Adrenal gland (tissue), 12 donors: ENCODE data around the gene TEAD4. TPM values are rescaled to one million over a fixed set of nuclear protein-coding genes. Genes with fewer than 3 reads are reported as not detected.
A peak's percentile ranks its signal among the peaks of the same experiment; 100 is the strongest.

Experiments used
- DNase-seq, 7 donors: peaks; one replicate each; pipeline ENCODE4 v3.0.0-alpha.2; 2019 to 2020
- H3K27ac ChIP-seq, 5 donors: fragments of 200-600 bp; sonication (generic) in 4 of 5; 1 replicate in 3 of 5; 2 replicates in 2 of 5; pipeline versions ENCODE4 v1.5.1 to v1.8.0; 2016 to 2020; ENCODE audit warnings: mild to moderate bottlenecking in 1 of 5
- H3K27me3 ChIP-seq: fragments of 200-600 bp; 2 replicates; pipeline ENCODE4 v1.8.0; 2021
- H3K36me3 ChIP-seq, 2 donors: fragments of 200-600 bp; replicated peaks in 1 of 2; 1 replicate in 1 of 2; 2 replicates in 1 of 2; pipeline versions ENCODE4 v1.5.1 to v1.8.0; 2018 to 2022
- H3K4me1 ChIP-seq, 2 donors: fragments of 200-600 bp; replicated peaks in 1 of 2; 1 replicate in 1 of 2; 2 replicates in 1 of 2; pipeline versions ENCODE4 v1.5.1 to v1.8.0; 2018 to 2021
- H3K4me3 ChIP-seq, 4 donors: fragments of 200-600 bp; sonication (generic) in 3 of 4; one replicate each; pipeline ENCODE4 v1.5.1; 2016 to 2018
- H3K9me3 ChIP-seq, 3 donors: fragments of 200-600 bp; sonication (generic) in 1 of 3; replicated peaks in 1 of 3; 1 replicate in 2 of 3; 2 replicates in 1 of 3; pipeline versions ENCODE4 v1.5.1 to v1.8.0; 2016 to 2021
- POLR2A ChIP-seq, 2 donors: fragments of 450-650 bp; IDR thresholded peaks; one replicate each; pipeline ENCODE4 v1.6.1; 2017; ENCODE audit warnings: antibody characterized with exemption in 2 of 2, mild to moderate bottlenecking in 2 of 2, moderate library complexity in 1 of 2
- WGBS, 4 donors: extraction: QIAGEN DNeasy Blood & Tissue Kit in 2 of 4; methylation state at CpG; one replicate each; pipeline versions ENCODE4 v1.1.5 to v1.1.7; 2013 to 2017; 5-methylcytosine and 5-hydroxymethylcytosine counted together
- intact Hi-C, 2 donors: fragments of 100-400 bp; cut with DNase I; formaldehyde crosslinking; loops; one replicate each; pipeline versions ENCODE4 v1.14.1 to v1.15.0; 2022 to 2023
- polyA plus RNA-seq, 3 donors: library from polyadenylated mRNA; stranded (reverse); fragments of 200-250 nt in 2 of 3; fragments of 350-450 nt in 1 of 3; fragmentation: Illumina TruSeq in 1 of 3; extraction: RNeasy Lipid Tissue Mini Kit (QIAGEN cat#74804) in 1 of 3; gene quantifications; one replicate each; pipeline ENCODE4 v1.2.3, GENCODE V29; 2013 to 2014
- total RNA-seq, 9 donors: library from RNA; depleted of rRNA in 4 of 9; stranded (reverse); fragments of >200 nt in 4 of 9; fragments of 120-200 nt in 1 of 9; fragmentation: NEBNext Ultra II Directional in 1 of 9; extraction: Animal tissue kit (Norgen Biotek cat#: 25700) in 1 of 9; gene quantifications; one replicate each; pipeline versions ENCODE4 v1.1.0 to v1.2.4, GENCODE V29; 2013 to 2023
- TF ChIP-seq, protein P1 (sequence below), 6 experiments: fragments of 450-650 bp in 4 of 6; fragments of 200-600 bp in 2 of 6; sonication (generic) in 1 of 6; IDR thresholded peaks; 1 replicate in 5 of 6; 2 replicates in 1 of 6; pipeline versions ENCODE4 v1.5.1 to v1.8.0; 2016 to 2021; ENCODE audit warnings: antibody characterized with exemption in 6 of 6, mild to moderate bottlenecking in 2 of 6, moderate library complexity in 1 of 6
- donor health status: healthy with polysubstance abuse.
- donor health status: Bipolar disorder and iron deficiency.
- donor health status: DM: yes; HTN: yes; CAD: no.
- donor health status: DM: no; HTN: no; CAD: no.
- donor health status: DM: no; HTN: no; CAD: no.
- donor health status: DM: yes; HTN: yes; CAD: no.

TEAD4 gene
- total and polyA plus RNA-seq, 12 donors = 1.2 to 16.6 (median 7.6) TPM

DNA sequence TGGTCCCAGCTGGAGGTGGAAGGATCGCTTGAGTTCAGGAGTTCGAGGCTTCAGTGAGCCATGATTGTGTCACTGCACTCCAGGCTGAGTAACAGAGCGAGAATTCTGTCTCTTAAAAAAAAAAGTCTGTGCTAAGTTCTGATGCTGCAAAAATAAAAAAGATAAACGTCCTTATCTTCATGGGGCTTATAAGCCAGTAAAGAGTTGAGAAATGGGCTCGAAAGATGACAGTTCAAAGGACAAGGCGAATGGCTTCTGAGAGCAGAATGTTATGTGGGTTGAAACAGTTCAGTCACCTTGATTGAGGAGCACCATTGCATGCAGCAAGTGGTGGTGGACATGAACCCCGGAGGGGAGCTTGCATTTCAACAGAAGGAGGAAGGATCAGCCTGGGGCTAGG, 122.7 kb downstream of the TEAD4 start:
- Histone ChIP-seq H3K4me1 (peaks cover 0 to 7% of the 10 kb centered on the region in 2 donors), H3K4me3 (no peak overlapping the region), H3K27me3 (no peaks in the 10 kb centered on the region), H3K27ac (no peak overlapping the region), H3K36me3 (no peaks in the 10 kb centered on the region), H3K9me3 (no peaks in the 10 kb centered on the region)
- TF ChIP-seq, protein P1, sequence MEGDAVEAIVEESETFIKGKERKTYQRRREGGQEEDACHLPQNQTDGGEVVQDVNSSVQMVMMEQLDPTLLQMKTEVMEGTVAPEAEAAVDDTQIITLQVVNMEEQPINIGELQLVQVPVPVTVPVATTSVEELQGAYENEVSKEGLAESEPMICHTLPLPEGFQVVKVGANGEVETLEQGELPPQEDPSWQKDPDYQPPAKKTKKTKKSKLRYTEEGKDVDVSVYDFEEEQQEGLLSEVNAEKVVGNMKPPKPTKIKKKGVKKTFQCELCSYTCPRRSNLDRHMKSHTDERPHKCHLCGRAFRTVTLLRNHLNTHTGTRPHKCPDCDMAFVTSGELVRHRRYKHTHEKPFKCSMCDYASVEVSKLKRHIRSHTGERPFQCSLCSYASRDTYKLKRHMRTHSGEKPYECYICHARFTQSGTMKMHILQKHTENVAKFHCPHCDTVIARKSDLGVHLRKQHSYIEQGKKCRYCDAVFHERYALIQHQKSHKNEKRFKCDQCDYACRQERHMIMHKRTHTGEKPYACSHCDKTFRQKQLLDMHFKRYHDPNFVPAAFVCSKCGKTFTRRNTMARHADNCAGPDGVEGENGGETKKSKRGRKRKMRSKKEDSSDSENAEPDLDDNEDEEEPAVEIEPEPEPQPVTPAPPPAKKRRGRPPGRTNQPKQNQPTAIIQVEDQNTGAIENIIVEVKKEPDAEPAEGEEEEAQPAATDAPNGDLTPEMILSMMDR (IDR thresholded peaks at IDR 0.05) = no peak
- no peak for TF ChIP-seq POLR2A (IDR thresholded peaks at IDR 0.05)
- no peak for DNase-seq
- intact Hi-C loops = loop anchor here in 1 of 2 donors (5.0 kb wide), 1 partner anchor 35 kb away; no protein-coding TSS in a partner anchor
- WGBS, 4 donors = 51 to 64% (median 61%) methylated on average over 7 of the region's 7 CpGs

DNA sequence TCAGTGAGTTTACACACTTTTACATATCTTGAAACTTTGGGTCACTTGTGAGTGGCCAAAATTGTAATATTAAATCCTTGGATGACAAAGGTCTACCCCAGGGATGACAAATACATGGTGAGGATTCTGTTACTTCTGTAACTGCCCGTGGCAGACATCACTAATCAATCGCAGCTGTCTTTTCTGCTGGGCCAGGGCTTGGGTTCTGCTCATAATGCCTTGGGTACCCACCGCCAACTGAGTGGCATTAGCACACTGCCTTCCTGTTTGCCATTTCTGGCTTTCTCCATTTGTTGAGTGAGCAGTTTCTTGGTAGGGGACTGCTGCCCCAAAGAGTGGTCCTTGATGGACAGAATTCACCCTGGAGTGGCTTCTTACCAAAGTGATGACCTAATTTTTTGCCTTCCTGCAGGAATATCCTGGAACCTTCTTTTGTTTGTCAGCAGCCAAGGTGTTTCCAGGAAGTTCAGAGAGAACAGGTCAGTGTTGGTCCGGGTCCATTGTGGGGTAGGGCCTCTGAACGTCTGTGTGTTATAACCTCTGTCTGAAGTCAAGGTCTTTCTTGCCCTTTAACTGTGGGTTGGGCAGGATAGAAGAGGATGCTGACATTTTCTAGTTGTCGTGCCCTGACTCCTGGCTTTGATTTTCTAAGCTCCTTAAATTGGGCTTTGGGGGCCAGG, 124.2 kb downstream of the TEAD4 start:
- no peaks in the 10 kb centered on the region for H3K9me3 ChIP-seq
- no peak for TF ChIP-seq POLR2A (IDR thresholded peaks at IDR 0.05)
- TF ChIP-seq, protein P1 (IDR thresholded peaks at IDR 0.05) = no peak
- no peaks in the 10 kb centered on the region for H3K27me3 ChIP-seq
- no peak overlapping the region for H3K4me3 ChIP-seq
- peaks cover 0 to 3% of the 10 kb centered on the region in 2 donors for H3K4me1 ChIP-seq
- 62 to 74% (median 72%) methylated on average over 6 of the region's 6 CpGs for WGBS, 4 donors
- no peak overlapping the region for H3K27ac ChIP-seq
- H3K36me3 ChIP-seq = no peaks in the 10 kb centered on the region
- intact Hi-C loops = loop anchor here in 1 of 2 donors (5.0 kb wide), 1 partner anchor 34 kb away; no protein-coding TSS in a partner anchor
- DNase-seq = no peak

DNA sequence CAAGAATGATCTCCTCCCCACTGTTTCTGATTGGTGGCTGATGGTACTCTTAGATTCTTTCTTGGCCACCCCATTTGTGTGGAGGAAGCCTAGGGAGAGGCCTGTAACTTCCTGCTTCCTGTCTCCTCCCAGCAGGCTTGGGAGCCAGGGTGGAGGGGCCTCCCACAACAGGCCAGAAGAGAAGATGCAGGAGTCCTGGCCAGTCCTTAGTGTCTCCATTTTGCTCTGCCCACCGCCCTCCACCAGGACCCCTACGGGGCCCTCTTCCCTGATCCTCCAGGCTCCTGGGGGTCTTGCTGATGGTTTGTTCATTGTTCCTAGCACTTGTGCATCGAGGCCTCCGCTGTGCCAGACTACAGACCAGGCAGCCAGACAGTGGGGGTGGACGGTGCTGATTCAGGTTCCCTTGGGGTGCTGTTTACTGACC, 124.7 kb downstream of the TEAD4 start:
- Histone ChIP-seq H3K4me1 (no peaks in the 10 kb centered on the region), H3K27me3 (no peaks in the 10 kb centered on the region), H3K36me3 (no peaks in the 10 kb centered on the region), H3K4me3 (no peak overlapping the region), H3K9me3 (no peaks in the 10 kb centered on the region), H3K27ac (peak overlapping the region in 1 of 5 donors; percentile 6)
- 78 to 94% (median 87%) methylated on average over 4 to 5 of the region's 5 CpGs for WGBS, 4 donors
- no peak for TF ChIP-seq POLR2A (IDR thresholded peaks at IDR 0.05)
- TF ChIP-seq, protein P1 (IDR thresholded peaks at IDR 0.05) = no peak
- intact Hi-C loops = loop anchor here in 1 of 2 donors (5.0 kb wide), 1 partner anchor 33 kb away; no protein-coding TSS in a partner anchor
- DNase-seq = no peak

DNA sequence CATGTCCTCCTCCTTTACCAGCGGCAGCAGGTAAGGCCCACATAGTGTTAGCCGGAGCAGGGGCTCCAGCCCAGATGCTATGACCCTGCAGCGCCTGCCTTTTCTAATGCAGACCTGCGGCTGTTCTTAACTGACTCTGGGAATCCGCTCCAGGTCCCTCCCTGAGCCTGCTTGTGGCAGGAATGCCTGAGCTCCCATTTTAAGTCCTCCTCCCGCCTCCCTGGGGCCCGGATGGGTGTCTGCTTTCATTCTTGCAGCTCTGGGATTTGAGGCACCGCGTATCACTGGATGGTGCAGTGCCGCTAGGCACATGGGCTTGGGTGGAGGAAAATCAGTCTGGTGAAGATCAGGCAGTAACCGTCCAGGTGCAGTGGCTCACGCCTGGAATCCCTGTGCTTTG, 125.5 kb downstream of the TEAD4 start:
- H3K36me3 ChIP-seq = no peaks in the 10 kb centered on the region
- no peak for DNase-seq
- intact Hi-C loops = loop anchor here in 1 of 2 donors (5.0 kb wide), 1 partner anchor 33 kb away; no protein-coding TSS in a partner anchor
- H3K27me3 ChIP-seq = no peaks in the 10 kb centered on the region
- no peaks in the 10 kb centered on the region for H3K4me1 ChIP-seq
- no peaks in the 10 kb centered on the region for H3K9me3 ChIP-seq
- no peak overlapping the region for H3K27ac ChIP-seq
- H3K4me3 ChIP-seq = no peak overlapping the region
- TF ChIP-seq, protein P1 (IDR thresholded peaks at IDR 0.05) = no peak
- no peak for TF ChIP-seq POLR2A (IDR thresholded peaks at IDR 0.05)
- 91 to 95% (median 93%) methylated on average over 12 of the region's 12 CpGs for WGBS, 4 donors
